K562 (cell line): ENCODE results near the gene TMEM158. TPM values are rescaled to one million over a fixed set of nuclear protein-coding genes. Genes with fewer than 3 reads are reported as not detected.

Source experiments
- CHD1 ChIP-seq: fragments of 200-600 bp; sonication (generic); IDR thresholded peaks from one replicate; pipeline ENCODE4 v1.6.1; 2012; ENCODE audit warnings: mild to moderate bottlenecking, moderate library complexity, low read length, inconsistent platforms
- CXXC5 ChIP-seq: fragments of 250-450 bp; sonication (Bioruptor Pico); IDR thresholded peaks from 2 replicates; pipeline ENCODE4 v1.8.0; 2022; ENCODE audit warnings: inconsistent platforms, mild to moderate bottlenecking, moderate library complexity
- HMGN3 ChIP-seq: IDR thresholded peaks from 2 replicates; pipeline ENCODE4 v1.6.1; 2011; ENCODE audit warnings: borderline replicate concordance, low read depth, mild to moderate bottlenecking, mixed read lengths, low read length; ENCODE audit not compliant: insufficient read length; ENCODE audit errors: extremely low read depth
- JUN ChIP-seq, 2 experiments: sonication (generic) in 1 of 2; formaldehyde crosslinking in 1 of 2; IDR thresholded peaks; 2 replicates each; pipeline versions ENCODE4 v1.6.1 to v1.8.0; 2012 to 2022; ENCODE audit warnings: borderline replicate concordance in 2 of 2, mild to moderate bottlenecking in 2 of 2, improper control_type of control experiment in 1 of 2, low read depth in 1 of 2, low read length in 1 of 2, missing genetic modification reagents in 1 of 2
- L3MBTL2 ChIP-seq: fragments of 450-650 bp; IDR thresholded peaks from 2 replicates; pipeline ENCODE4 v1.6.1; 2016; ENCODE audit warnings: mild to moderate bottlenecking, moderate library complexity
- POLR2G ChIP-seq: fragments of 200-400 bp; formaldehyde crosslinking; IDR thresholded peaks from 2 replicates; pipeline ENCODE4 v1.6.1; 2017; ENCODE audit warnings: low read depth, mild to moderate bottlenecking, antibody characterized with exemption, low read length, moderate library complexity
- RB1 ChIP-seq: fragments of 450-650 bp; IDR thresholded peaks from 2 replicates; pipeline ENCODE4 v1.6.1; 2017; ENCODE audit warnings: low read depth, mild to moderate bottlenecking
- RNF2 ChIP-seq: sonication (generic); IDR thresholded peaks from 2 replicates; pipeline ENCODE4 v1.6.1; 2016
- ZBTB1 ChIP-seq: sonication (generic); formaldehyde crosslinking; IDR thresholded peaks from 2 replicates; pipeline ENCODE4 v1.8.1; 2023; ENCODE audit warnings: missing genetic modification reagents, low read depth, mild to moderate bottlenecking, borderline replicate concordance
- ZNF445 ChIP-seq: fragments of 250-450 bp; sonication (Bioruptor Pico); IDR thresholded peaks from 2 replicates; pipeline ENCODE4 v1.4.0; 2020; ENCODE audit warnings: low read depth, mild to moderate bottlenecking, moderate library complexity
- polyA plus RNA-seq, 8 experiments: library from polyadenylated mRNA; depleted of rRNA in 4 of 8; stranded (reverse) in 5 of 8; unstranded in 3 of 8; fragments of >200 nt; fragmentation: Nextera tagmentation in 2 of 8; fragmentation: Illumina TruSeq in 1 of 8; extraction: Ambion mirVana in 2 of 8; extraction: Trizol in 1 of 8; gene quantifications; 2 replicates each; pipeline versions ENCODE4 v1.2.1 to v1.2.3, GENCODE V29; 2011 to 2014; ENCODE audit warnings: inconsistent platforms in 1 of 8, missing spikeins in 1 of 8
- total RNA-seq, 7 experiments: library from RNA; depleted of rRNA in 6 of 7; stranded (reverse); fragments of >200 nt in 6 of 7; fragmentation: Illumina TruSeq in 2 of 7; extraction: Trizol in 2 of 7; gene quantifications; 2 replicates each; pipeline versions ENCODE4 v1.2.1 to v1.2.3, GENCODE V29; 2011 to 2021; ENCODE audit warnings: low replicate concordance in 1 of 7
- TF ChIP-seq, protein P1 (sequence below): fragments of 200-800 bp; sonication (Bioruptor generic); IDR thresholded peaks from 2 replicates; pipeline ENCODE4 v1.6.1; 2016; ENCODE audit warnings: missing genetic modification characterization, missing compliant biosample characterization
- TF ChIP-seq, protein P2 (sequence below): fragments of 250-450 bp; sonication (Bioruptor Pico); IDR thresholded peaks from 2 replicates; pipeline ENCODE4 v1.5.0; 2020; ENCODE audit warnings: mild to moderate bottlenecking
- TF ChIP-seq, protein P3 (sequence below): sonication (generic); formaldehyde crosslinking; IDR thresholded peaks from 2 replicates; pipeline ENCODE4 v1.8.1; 2023; ENCODE audit warnings: mild to moderate bottlenecking, missing genetic modification reagents, moderate library complexity
- TF ChIP-seq, protein P4 (sequence below), 2 experiments: IDR thresholded peaks; 2 replicates each; pipeline ENCODE4 v1.6.1; 2011; ENCODE audit warnings: borderline replicate concordance in 1 of 2, control low read depth in 1 of 2, low read depth in 1 of 2, low read length in 1 of 2, mild to moderate bottlenecking in 1 of 2, mixed read lengths in 1 of 2, moderate library complexity in 1 of 2; ENCODE audit not compliant: insufficient read depth in 1 of 2, insufficient read length in 1 of 2, poor library complexity in 1 of 2, severe bottlenecking in 1 of 2; ENCODE audit errors: extremely low read depth in 1 of 2
- TF ChIP-seq, protein P5 (sequence below): fragments of 450-650 bp; formaldehyde crosslinking; IDR thresholded peaks from 2 replicates; pipeline ENCODE4 v1.4.0; 2020; ENCODE audit warnings: mild to moderate bottlenecking, moderate library complexity

The TMEM158 gene
- total and polyA plus RNA-seq, 9 of the 15 experiments (the other 6 are each of a cell fraction or from before 2014, with no cell fraction given): 2.2 to 46.5 (median 8.4) TPM

GRCh38 chr3:45226206-45226915 is at the start of gene TMEM158 (continued):
- TF ChIP-seq, protein P1, sequence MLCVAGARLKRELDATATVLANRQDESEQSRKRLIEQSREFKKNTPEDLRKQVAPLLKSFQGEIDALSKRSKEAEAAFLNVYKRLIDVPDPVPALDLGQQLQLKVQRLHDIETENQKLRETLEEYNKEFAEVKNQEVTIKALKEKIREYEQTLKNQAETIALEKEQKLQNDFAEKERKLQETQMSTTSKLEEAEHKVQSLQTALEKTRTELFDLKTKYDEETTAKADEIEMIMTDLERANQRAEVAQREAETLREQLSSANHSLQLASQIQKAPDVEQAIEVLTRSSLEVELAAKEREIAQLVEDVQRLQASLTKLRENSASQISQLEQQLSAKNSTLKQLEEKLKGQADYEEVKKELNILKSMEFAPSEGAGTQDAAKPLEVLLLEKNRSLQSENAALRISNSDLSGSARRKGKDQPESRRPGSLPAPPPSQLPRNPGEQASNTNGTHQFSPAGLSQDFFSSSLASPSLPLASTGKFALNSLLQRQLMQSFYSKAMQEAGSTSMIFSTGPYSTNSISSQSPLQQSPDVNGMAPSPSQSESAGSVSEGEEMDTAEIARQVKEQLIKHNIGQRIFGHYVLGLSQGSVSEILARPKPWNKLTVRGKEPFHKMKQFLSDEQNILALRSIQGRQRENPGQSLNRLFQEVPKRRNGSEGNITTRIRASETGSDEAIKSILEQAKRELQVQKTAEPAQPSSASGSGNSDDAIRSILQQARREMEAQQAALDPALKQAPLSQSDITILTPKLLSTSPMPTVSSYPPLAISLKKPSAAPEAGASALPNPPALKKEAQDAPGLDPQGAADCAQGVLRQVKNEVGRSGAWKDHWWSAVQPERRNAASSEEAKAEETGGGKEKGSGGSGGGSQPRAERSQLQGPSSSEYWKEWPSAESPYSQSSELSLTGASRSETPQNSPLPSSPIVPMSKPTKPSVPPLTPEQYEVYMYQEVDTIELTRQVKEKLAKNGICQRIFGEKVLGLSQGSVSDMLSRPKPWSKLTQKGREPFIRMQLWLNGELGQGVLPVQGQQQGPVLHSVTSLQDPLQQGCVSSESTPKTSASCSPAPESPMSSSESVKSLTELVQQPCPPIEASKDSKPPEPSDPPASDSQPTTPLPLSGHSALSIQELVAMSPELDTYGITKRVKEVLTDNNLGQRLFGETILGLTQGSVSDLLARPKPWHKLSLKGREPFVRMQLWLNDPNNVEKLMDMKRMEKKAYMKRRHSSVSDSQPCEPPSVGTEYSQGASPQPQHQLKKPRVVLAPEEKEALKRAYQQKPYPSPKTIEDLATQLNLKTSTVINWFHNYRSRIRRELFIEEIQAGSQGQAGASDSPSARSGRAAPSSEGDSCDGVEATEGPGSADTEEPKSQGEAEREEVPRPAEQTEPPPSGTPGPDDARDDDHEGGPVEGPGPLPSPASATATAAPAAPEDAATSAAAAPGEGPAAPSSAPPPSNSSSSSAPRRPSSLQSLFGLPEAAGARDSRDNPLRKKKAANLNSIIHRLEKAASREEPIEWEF (CRISPR knock-in tag): no peak
- TF ChIP-seq ZBTB1 (peak; percentile 65; the same call in 1 of the 2 replicates), L3MBTL2 (peak; percentile 37; the same call in 1 of the 2 replicates), ZNF445 (CRISPR knock-in tag) (no peak), RNF2 (no peak), CXXC5 (peak; percentile 66), RB1 (peak; percentile 47), CHD1 (no peak), HMGN3 (peak; percentile 65), POLR2G (peak; percentile 72), JUN (IDR thresholded peaks at IDR 0.05; ENCODE audit: borderline replicate concordance, low read depth, low read length) (no peak), JUN (CRISPR knock-in tag; IDR thresholded peaks at IDR 0.05; ENCODE audit: borderline replicate concordance) (no peak)
- TF ChIP-seq, protein P2, sequence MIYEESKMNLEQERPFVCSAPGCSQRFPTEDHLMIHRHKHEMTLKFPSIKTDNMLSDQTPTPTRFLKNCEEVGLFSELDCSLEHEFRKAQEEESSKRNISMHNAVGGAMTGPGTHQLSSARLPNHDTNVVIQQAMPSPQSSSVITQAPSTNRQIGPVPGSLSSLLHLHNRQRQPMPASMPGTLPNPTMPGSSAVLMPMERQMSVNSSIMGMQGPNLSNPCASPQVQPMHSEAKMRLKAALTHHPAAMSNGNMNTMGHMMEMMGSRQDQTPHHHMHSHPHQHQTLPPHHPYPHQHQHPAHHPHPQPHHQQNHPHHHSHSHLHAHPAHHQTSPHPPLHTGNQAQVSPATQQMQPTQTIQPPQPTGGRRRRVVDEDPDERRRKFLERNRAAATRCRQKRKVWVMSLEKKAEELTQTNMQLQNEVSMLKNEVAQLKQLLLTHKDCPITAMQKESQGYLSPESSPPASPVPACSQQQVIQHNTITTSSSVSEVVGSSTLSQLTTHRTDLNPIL (CRISPR knock-in tag): no peak
- TF ChIP-seq, protein P3, sequence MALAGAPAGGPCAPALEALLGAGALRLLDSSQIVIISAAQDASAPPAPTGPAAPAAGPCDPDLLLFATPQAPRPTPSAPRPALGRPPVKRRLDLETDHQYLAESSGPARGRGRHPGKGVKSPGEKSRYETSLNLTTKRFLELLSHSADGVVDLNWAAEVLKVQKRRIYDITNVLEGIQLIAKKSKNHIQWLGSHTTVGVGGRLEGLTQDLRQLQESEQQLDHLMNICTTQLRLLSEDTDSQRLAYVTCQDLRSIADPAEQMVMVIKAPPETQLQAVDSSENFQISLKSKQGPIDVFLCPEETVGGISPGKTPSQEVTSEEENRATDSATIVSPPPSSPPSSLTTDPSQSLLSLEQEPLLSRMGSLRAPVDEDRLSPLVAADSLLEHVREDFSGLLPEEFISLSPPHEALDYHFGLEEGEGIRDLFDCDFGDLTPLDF: no peak
- TF ChIP-seq, protein P4, sequence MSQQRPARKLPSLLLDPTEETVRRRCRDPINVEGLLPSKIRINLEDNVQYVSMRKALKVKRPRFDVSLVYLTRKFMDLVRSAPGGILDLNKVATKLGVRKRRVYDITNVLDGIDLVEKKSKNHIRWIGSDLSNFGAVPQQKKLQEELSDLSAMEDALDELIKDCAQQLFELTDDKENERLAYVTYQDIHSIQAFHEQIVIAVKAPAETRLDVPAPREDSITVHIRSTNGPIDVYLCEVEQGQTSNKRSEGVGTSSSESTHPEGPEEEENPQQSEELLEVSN (IDR thresholded peaks at IDR 0.05; ENCODE audit: borderline replicate concordance in 1 of 2, extremely low read depth in 1 of 2, insufficient read depth in 1 of 2, insufficient read length in 1 of 2, low read depth in 1 of 2, low read length in 1 of 2, poor library complexity in 1 of 2, severe bottlenecking in 1 of 2): peak in 1 of 2 experiments; percentile 78
- TF ChIP-seq, protein P5, sequence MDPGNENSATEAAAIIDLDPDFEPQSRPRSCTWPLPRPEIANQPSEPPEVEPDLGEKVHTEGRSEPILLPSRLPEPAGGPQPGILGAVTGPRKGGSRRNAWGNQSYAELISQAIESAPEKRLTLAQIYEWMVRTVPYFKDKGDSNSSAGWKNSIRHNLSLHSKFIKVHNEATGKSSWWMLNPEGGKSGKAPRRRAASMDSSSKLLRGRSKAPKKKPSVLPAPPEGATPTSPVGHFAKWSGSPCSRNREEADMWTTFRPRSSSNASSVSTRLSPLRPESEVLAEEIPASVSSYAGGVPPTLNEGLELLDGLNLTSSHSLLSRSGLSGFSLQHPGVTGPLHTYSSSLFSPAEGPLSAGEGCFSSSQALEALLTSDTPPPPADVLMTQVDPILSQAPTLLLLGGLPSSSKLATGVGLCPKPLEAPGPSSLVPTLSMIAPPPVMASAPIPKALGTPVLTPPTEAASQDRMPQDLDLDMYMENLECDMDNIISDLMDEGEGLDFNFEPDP: no peak
